GM23338 (cell line): ENCODE results near the gene UVRAG. TPM values are rescaled to one million over a fixed set of nuclear protein-coding genes. Genes with fewer than 3 reads are reported as not detected.

ENCODE experiments used
- ATAC-seq: fragments of 200-7000 bp; cut with Tn5 transposase; 3 replicates; pipeline ENCODE4 v1.9.1; 2020
- DNase-seq: peaks from one replicate; pipeline ENCODE4 v3.0.0-alpha.2; 2015; ENCODE audit warnings: low spot score
- H2AFZ ChIP-seq: fragments of 200-600 bp; sonication (generic); 2 replicates; pipeline ENCODE4 v1.8.0; 2016; ENCODE audit warnings: antibody characterized with exemption, mild to moderate bottlenecking, moderate library complexity
- H3F3A ChIP-seq: fragments of 200-600 bp; sonication (generic); replicated peaks from 2 replicates; pipeline ENCODE4 v1.8.0; 2017; ENCODE audit warnings: antibody characterized with exemption, mixed run types, low read depth
- H3K27ac ChIP-seq: fragments of 200-600 bp; sonication (generic); 2 replicates; pipeline ENCODE4 v1.6.1; 2016; ENCODE audit warnings: low read depth
- H3K27me3 ChIP-seq: fragments of 200-600 bp; sonication (generic); 2 replicates; pipeline ENCODE4 v1.8.0; 2016; ENCODE audit warnings: mild to moderate bottlenecking, mixed run types, moderate library complexity; ENCODE audit not compliant: insufficient read depth
- H3K36me3 ChIP-seq: fragments of 200-600 bp; sonication (generic); 2 replicates; pipeline ENCODE4 v1.8.0; 2016; ENCODE audit warnings: mild to moderate bottlenecking; ENCODE audit not compliant: insufficient read depth
- H3K4me1 ChIP-seq: fragments of 200-600 bp; sonication (generic); 2 replicates; pipeline ENCODE4 v1.8.0; 2016; ENCODE audit warnings: mild to moderate bottlenecking, moderate library complexity; ENCODE audit not compliant: insufficient read depth
- H3K4me2 ChIP-seq: fragments of 200-600 bp; sonication (generic); 2 replicates; pipeline ENCODE4 v1.7.1; 2017; ENCODE audit warnings: mixed run types
- H3K4me3 ChIP-seq: fragments of 200-600 bp; sonication (generic); 2 replicates; pipeline ENCODE4 v1.6.1; 2016; ENCODE audit warnings: mixed run types
- H3K79me2 ChIP-seq: fragments of 200-600 bp; sonication (generic); replicated peaks from 2 replicates; pipeline ENCODE4 v1.8.0; 2017; ENCODE audit warnings: mild to moderate bottlenecking; ENCODE audit not compliant: insufficient read depth
- H3K9me2 ChIP-seq: fragments of 200-600 bp; sonication (generic); 2 replicates; pipeline ENCODE4 v1.8.0; 2017; ENCODE audit not compliant: insufficient read depth
- H4K20me1 ChIP-seq: fragments of 200-600 bp; sonication (generic); replicated peaks from 2 replicates; pipeline ENCODE4 v1.8.0; 2017; ENCODE audit warnings: mild to moderate bottlenecking; ENCODE audit not compliant: insufficient read depth
- H3K27ac Mint-ChIP-seq: 2 replicates; pipeline ENCODE4 v1.8.0; 2020; ENCODE audit warnings: inconsistent platforms, mild to moderate bottlenecking, moderate library complexity, mixed read lengths
- H3K27me3 Mint-ChIP-seq: 3 replicates; pipeline ENCODE4 v1.8.0; 2022; ENCODE audit warnings: low read depth, mild to moderate bottlenecking, moderate library complexity, mixed read lengths, inconsistent platforms; ENCODE audit not compliant: insufficient read depth, poor library complexity
- H3K36me3 Mint-ChIP-seq: 3 replicates; pipeline ENCODE4 v1.8.0; 2021; ENCODE audit warnings: low read depth, mild to moderate bottlenecking, inconsistent platforms, moderate library complexity, mixed read lengths
- H3K4me1 Mint-ChIP-seq: 3 replicates; pipeline ENCODE4 v1.8.0; 2020; ENCODE audit warnings: mild to moderate bottlenecking, inconsistent platforms, mixed read lengths
- H3K4me3 Mint-ChIP-seq: 3 replicates; pipeline ENCODE4 v1.8.0; 2021; ENCODE audit warnings: moderate library complexity, mild to moderate bottlenecking, inconsistent platforms, mixed read lengths
- H3K9me3 Mint-ChIP-seq: 3 replicates; pipeline ENCODE4 v1.8.0; 2020; ENCODE audit warnings: moderate library complexity, mild to moderate bottlenecking, inconsistent platforms, mixed read lengths
- CREB1 ChIP-seq: fragments of 250-450 bp; sonication (Bioruptor Pico); IDR thresholded peaks from 2 replicates; pipeline ENCODE4 v1.5.0; 2020; ENCODE audit warnings: low read depth, mild to moderate bottlenecking, moderate library complexity
- CTCF ChIP-seq, 2 experiments: fragments of 200-600 bp in 1 of 2; sonication (generic) in 1 of 2; conservative IDR thresholded peaks; 2 replicates each; pipeline versions ENCODE4 v1.5.1 to v1.6.1; 2016 to 2017; ENCODE audit warnings: antibody characterized with exemption in 2 of 2, low read depth in 2 of 2, mild to moderate bottlenecking in 2 of 2, moderate library complexity in 1 of 2
- ETS1 ChIP-seq: IDR thresholded peaks from 2 replicates; pipeline ENCODE4 v1.6.1; 2016; ENCODE audit warnings: antibody characterized with exemption
- EZH2 ChIP-seq: fragments of 200-600 bp; sonication (generic); IDR thresholded peaks from one replicate; pipeline ENCODE4 v1.8.0; 2017; ENCODE audit warnings: antibody characterized with exemption, mild to moderate bottlenecking, low read depth; ENCODE audit not compliant: unreplicated experiment
- EZH2phosphoT487 ChIP-seq: fragments of 200-600 bp; sonication (generic); IDR thresholded peaks from one replicate; pipeline ENCODE4 v1.8.1; 2018; ENCODE audit warnings: antibody characterized with exemption; ENCODE audit not compliant: unreplicated experiment
- JUNB ChIP-seq: IDR thresholded peaks from one replicate; pipeline ENCODE4 v1.6.1; 2016; ENCODE audit warnings: antibody characterized with exemption; ENCODE audit not compliant: unreplicated experiment
- NANOG ChIP-seq: IDR thresholded peaks from 2 replicates; pipeline ENCODE4 v1.6.1; 2016; ENCODE audit warnings: antibody characterized with exemption, borderline replicate concordance
- POLR2AphosphoS5 ChIP-seq: IDR thresholded peaks from 2 replicates; pipeline ENCODE4 v1.6.1; 2016; ENCODE audit warnings: antibody characterized with exemption, low read depth
- REST ChIP-seq: IDR thresholded peaks from one replicate; pipeline ENCODE4 v1.6.1; 2018; ENCODE audit warnings: antibody characterized with exemption; ENCODE audit not compliant: unreplicated experiment
- STAT1 ChIP-seq: IDR thresholded peaks from one replicate; pipeline ENCODE4 v1.6.1; 2016; ENCODE audit warnings: antibody characterized with exemption; ENCODE audit not compliant: unreplicated experiment
- ZNF114 ChIP-seq: fragments of 250-450 bp; sonication (Bioruptor Pico); IDR thresholded peaks from 2 replicates; pipeline ENCODE4 v1.5.0; 2020; ENCODE audit warnings: mild to moderate bottlenecking, moderate library complexity
- ZNF331 ChIP-seq: fragments of 250-450 bp; sonication (Bioruptor Pico); IDR thresholded peaks from 2 replicates; pipeline ENCODE4 v1.5.0; 2020; ENCODE audit warnings: low read depth, mild to moderate bottlenecking, moderate library complexity
- ZNF462 ChIP-seq: fragments of 250-450 bp; sonication (Bioruptor Pico); IDR thresholded peaks from 2 replicates; pipeline ENCODE4 v1.5.0; 2020; ENCODE audit warnings: mild to moderate bottlenecking, moderate library complexity
- polyA plus RNA-seq: library from polyadenylated mRNA; unstranded; fragments of >200 nt; fragmentation: Nextera tagmentation; extraction: Ambion mirVana; gene quantifications from 2 replicates; pipeline ENCODE4 v1.2.1, GENCODE V29; 2016
- total RNA-seq: library from RNA; depleted of rRNA; stranded (reverse); fragments of >200 nt; shearing (Covaris generic); gene quantifications from 2 replicates; pipeline ENCODE4 v1.2.3, GENCODE V29; 2014

UVRAG gene
- total and polyA plus RNA-seq, 2 experiments from 2014 or later = 15.3 to 17.4 TPM

- H3K9me3 Mint-ChIP-seq = no peaks in the 10 kb centered on the region
- no peak overlapping the region for H3K4me3 Mint-ChIP-seq
- H4K20me1 ChIP-seq = no peaks in the 10 kb centered on the region
- no peak overlapping the region for H2AFZ ChIP-seq
- no peaks in the 10 kb centered on the region for H3K27me3 ChIP-seq
- ATAC-seq (no peak), DNase-seq (no peak)
- H3K36me3 ChIP-seq = no peaks in the 10 kb centered on the region
- no peaks in the 10 kb centered on the region for H3F3A ChIP-seq
- no peak for TF ChIP-seq CREB1
- no peak for TF ChIP-seq STAT1
- no peak for TF ChIP-seq ZNF462 (CRISPR knock-in tag)
- TF ChIP-seq POLR2AphosphoS5 = no peak
- TF ChIP-seq ZNF331 (CRISPR knock-in tag) = no peak
- TF ChIP-seq REST = no peak
- no peak for TF ChIP-seq EZH2phosphoT487
- no peak for TF ChIP-seq EZH2
- no peak for TF ChIP-seq JUNB
- TF ChIP-seq ZNF114 (CRISPR knock-in tag) = no peak
- TF ChIP-seq CTCF (conservative IDR thresholded peaks at IDR 0.05; ENCODE audit: low read depth in 2 of 2) = no peak
- no peak for TF ChIP-seq NANOG
- TF ChIP-seq ETS1 = no peak
- no peaks in the 10 kb centered on the region; the same call in 2 of the 3 replicates for H3K36me3 Mint-ChIP-seq
- H3K27ac Mint-ChIP-seq = no peak overlapping the region
- no peak overlapping the region for H3K4me3 ChIP-seq
- H3K27me3 Mint-ChIP-seq = no peaks in the 10 kb centered on the region
- H3K27ac ChIP-seq = no peak overlapping the region
- no peaks in the 10 kb centered on the region for H3K79me2 ChIP-seq
- H3K4me2 ChIP-seq = no peak overlapping the region
- H3K9me2 ChIP-seq = no peaks in the 10 kb centered on the region
- H3K4me1 ChIP-seq = no peaks in the 10 kb centered on the region
- no peaks in the 10 kb centered on the region for H3K4me1 Mint-ChIP-seq
Measured at GRCh38 chr11:75930534-75930933, 115.5 kb downstream of the UVRAG start.
